H1 (cell line): Measurements from ENCODE around the gene NUP85. TPM values are rescaled to one million over a fixed set of nuclear protein-coding genes. Genes with fewer than 3 reads are reported as not detected.

Experiments used
- CEBPB ChIP-seq: IDR thresholded peaks from 2 replicates; pipeline ENCODE4 v1.6.1; 2012; ENCODE audit warnings: low read depth, low read length
- HDAC2 ChIP-seq, 2 experiments: fragments of 300-600 bp in 1 of 2; sonication (generic) in 1 of 2; IDR thresholded peaks; 2 replicates each; pipeline ENCODE4 v1.6.1; 2011 to 2012; ENCODE audit warnings: low read depth in 2 of 2, low read length in 2 of 2, mild to moderate bottlenecking in 2 of 2, moderate library complexity in 2 of 2, borderline replicate concordance in 1 of 2, inconsistent platforms in 1 of 2
- MAX ChIP-seq: IDR thresholded peaks from 2 replicates; pipeline ENCODE4 v1.6.1; 2012; ENCODE audit warnings: inconsistent platforms
- NANOG ChIP-seq: IDR thresholded peaks from 2 replicates; pipeline ENCODE4 v1.6.1; 2011; ENCODE audit warnings: low read length, low read depth, mild to moderate bottlenecking, inconsistent platforms; ENCODE audit not compliant: insufficient read depth, poor library complexity, severe bottlenecking
- POLR2A ChIP-seq, 2 experiments: IDR thresholded peaks; 1 replicate in 1 of 2; 2 replicates in 1 of 2; pipeline ENCODE4 v1.6.1; 2011; ENCODE audit warnings: low read depth in 2 of 2, low read length in 2 of 2, mild to moderate bottlenecking in 2 of 2; ENCODE audit errors: control extremely low read depth in 1 of 2
- TAF7 ChIP-seq: optimal IDR thresholded peaks from 2 replicates; pipeline ENCODE3; 2011; ENCODE audit warnings: low read depth, mild to moderate bottlenecking, inconsistent platforms, low read length, moderate library complexity, borderline replicate concordance
- YY1 ChIP-seq: IDR thresholded peaks from 2 replicates; pipeline ENCODE4 v1.6.1; 2011; ENCODE audit warnings: low read depth, mild to moderate bottlenecking, low read length
- polyA plus RNA-seq, 7 experiments: library from polyadenylated mRNA; depleted of rRNA in 3 of 7; stranded (reverse) in 5 of 7; unstranded in 2 of 7; fragments of >200 nt in 5 of 7; fragments of 200-250 nt in 2 of 7; gene quantifications; 1 replicate in 5 of 7; 2 replicates in 1 of 7; 4 replicates in 1 of 7; pipeline versions ENCODE4 v1.2.1 to v1.2.3, GENCODE V29; 2011 to 2013; ENCODE audit warnings: missing spikeins in 2 of 7, mixed read lengths in 2 of 7
- total RNA-seq: library from RNA; stranded (reverse); fragmentation: NEBNext Ultra II Directional; extraction: Animal tissue kit (Norgen Biotek cat#: 25700); gene quantifications from 2 replicates; pipeline ENCODE4 v1.2.1, GENCODE V29; 2021

Gene NUP85
- total and polyA plus RNA-seq, 2 of the 8 experiments (the other 6 are each of a cell fraction or from before 2014, with no cell fraction given) = 98.5 to 154 TPM

- TF ChIP-seq NANOG (no peak), YY1 (no peak), POLR2A (IDR thresholded peaks at IDR 0.05; ENCODE audit: control extremely low read depth in 1 of 2, low read depth in 2 of 2, low read length in 2 of 2) (no peak), MAX (no peak), TAF7 (no peak), HDAC2 (IDR thresholded peaks at IDR 0.05; ENCODE audit: borderline replicate concordance in 1 of 2, low read depth in 2 of 2, low read length in 2 of 2) (no peak), CEBPB (no peak)
Measured at GRCh38 chr17:75208161-75208560, 2.7 kb downstream of the NUP85 start (continued).
